Activated T-helper 2 cell treated with anti-CD3 and anti-CD28 coated beads, Interferon-gamma antibody, Interleukin-2, Interleukin-4, amounts not matched to agents 10 μg/mL and 5 μg/mL and 100 μg/mL, durations not matched to agents 14 hours and 24 hours and 36 hours (primary cell): ENCODE measurements around the gene SERPINB3. TPM values are rescaled to one million over a fixed set of nuclear protein-coding genes. Genes with fewer than 3 reads are reported as not detected.
"Not testable (repeated sequence)": the region's sequence is repeated elsewhere in the genome, so short reads cannot be mapped to it uniquely, and the experiment has no call there.

Experiments used
- DNase-seq: peaks from one replicate; pipeline ENCODE4 v3.0.0; 2021; ENCODE audit warnings: low spot score
- H3K27ac Mint-ChIP-seq: one replicate; pipeline ENCODE4 v1.8.0; 2021; ENCODE audit warnings: mixed read lengths
- H3K27me3 Mint-ChIP-seq: one replicate; pipeline ENCODE4 v1.8.0; 2021; ENCODE audit warnings: low read depth, mixed read lengths
- H3K36me3 Mint-ChIP-seq: one replicate; pipeline ENCODE4 v1.8.0; 2021; ENCODE audit warnings: low read depth, mixed read lengths
- H3K4me1 Mint-ChIP-seq: one replicate; pipeline ENCODE4 v1.8.0; 2021; ENCODE audit warnings: low read depth, mixed read lengths
- H3K4me3 Mint-ChIP-seq: one replicate; pipeline ENCODE4 v1.8.0; 2021; ENCODE audit warnings: low read depth, mild to moderate bottlenecking, moderate library complexity, mixed read lengths
- H3K9me3 Mint-ChIP-seq: one replicate; pipeline ENCODE4 v1.8.0; 2021; ENCODE audit warnings: mixed read lengths
- intact Hi-C: fragments of 100-400 bp; cut with micrococcal nuclease; formaldehyde crosslinking; loops from one replicate; pipeline ENCODE4 v1.15.1; 2023
- total RNA-seq: library from RNA; stranded (reverse); gene quantifications from 2 replicates; pipeline ENCODE4 v1.2.3, GENCODE V29; 2022

Gene SERPINB3
- total RNA-seq, 1 donor from 2014 or later = not detected

GRCh38 chr18:63641157-63641680, 20.5 kb downstream of the SERPINB3 start:
- H3K4me3 Mint-ChIP-seq, H3K36me3 Mint-ChIP-seq, DNase-seq, intact Hi-C loops, H3K4me1 Mint-ChIP-seq, H3K9me3 Mint-ChIP-seq, H3K27me3 Mint-ChIP-seq, H3K27ac Mint-ChIP-seq: not testable (repeated sequence)

GRCh38 chr18:63637703-63638102, 24.0 kb downstream of the SERPINB3 start:
- Mint-ChIP-seq H3K4me1 (no peaks in the 10 kb centered on the region), H3K9me3 (no peaks in the 10 kb centered on the region), H3K27ac (no peak overlapping the region), H3K4me3 (no peak overlapping the region), H3K36me3 (no peaks in the 10 kb centered on the region), H3K27me3 (no peaks in the 10 kb centered on the region)
- intact Hi-C loops = no loop called here
- DNase-seq = no peak

- Mint-ChIP-seq H3K27ac (no peak overlapping the region), H3K36me3 (no peaks in the 10 kb centered on the region), H3K4me3 (no peak overlapping the region), H3K27me3 (no peaks in the 10 kb centered on the region), H3K9me3 (peaks cover 38% of the 10 kb centered on the region), H3K4me1 (no peaks in the 10 kb centered on the region)
- intact Hi-C loops = no loop called here
- no peak for DNase-seq
Measured at GRCh38 chr18:63627819-63628218, 33.9 kb downstream of the SERPINB3 start.

- DNase-seq = no peak
- no peak overlapping the region for H3K4me3 Mint-ChIP-seq
- no peaks in the 10 kb centered on the region for H3K36me3 Mint-ChIP-seq
- H3K27me3 Mint-ChIP-seq = no peaks in the 10 kb centered on the region
- no peak overlapping the region for H3K27ac Mint-ChIP-seq
- intact Hi-C loops = no loop called here
- no peaks in the 10 kb centered on the region for H3K4me1 Mint-ChIP-seq
- peaks cover 38% of the 10 kb centered on the region for H3K9me3 Mint-ChIP-seq
Measured at GRCh38 chr18:63626431-63626830, 35.3 kb downstream of the SERPINB3 start.

- no peaks in the 10 kb centered on the region for H3K36me3 Mint-ChIP-seq
- H3K27ac Mint-ChIP-seq = no peak overlapping the region
- H3K27me3 Mint-ChIP-seq = no peaks in the 10 kb centered on the region
- intact Hi-C loops = no loop called here
- no peak overlapping the region for H3K4me3 Mint-ChIP-seq
- DNase-seq = no peak
- H3K4me1 Mint-ChIP-seq = no peaks in the 10 kb centered on the region
- H3K9me3 Mint-ChIP-seq = peaks cover 45% of the 10 kb centered on the region
Measured at GRCh38 chr18:63624863-63625262, 36.8 kb downstream of the SERPINB3 start.

- Mint-ChIP-seq H3K9me3 (peaks cover 14% of the 10 kb centered on the region), H3K4me3 (no peak overlapping the region), H3K27me3 (no peaks in the 10 kb centered on the region), H3K36me3 (no peaks in the 10 kb centered on the region), H3K27ac (no peak overlapping the region), H3K4me1 (no peaks in the 10 kb centered on the region)
- intact Hi-C loops = no loop called here
- DNase-seq = no peak
Measured at GRCh38 chr18:63619661-63620060, 42.0 kb downstream of the SERPINB3 start.

- Mint-ChIP-seq H3K27me3 (no peaks in the 10 kb centered on the region), H3K36me3 (no peaks in the 10 kb centered on the region), H3K4me3 (no peak overlapping the region), H3K27ac (no peak overlapping the region), H3K4me1 (no peaks in the 10 kb centered on the region), H3K9me3 (peaks cover 7% of the 10 kb centered on the region)
- DNase-seq = no peak
- intact Hi-C loops = no loop called here
Measured at GRCh38 chr18:63617915-63618234, 43.8 kb downstream of the SERPINB3 start.

- Mint-ChIP-seq H3K36me3 (no peaks in the 10 kb centered on the region), H3K27ac (no peak overlapping the region), H3K4me1 (no peaks in the 10 kb centered on the region), H3K4me3 (no peak overlapping the region), H3K9me3 (peaks cover 7% of the 10 kb centered on the region), H3K27me3 (no peaks in the 10 kb centered on the region)
- intact Hi-C loops = no loop called here
- no peak for DNase-seq
Measured at GRCh38 chr18:63617049-63617914, 44.4 kb downstream of the SERPINB3 start.

GRCh38 chr18:63613420-63613819, 48.3 kb downstream of the SERPINB3 start:
- intact Hi-C loops = no loop called here
- Mint-ChIP-seq H3K4me1 (no peaks in the 10 kb centered on the region), H3K9me3 (no peaks in the 10 kb centered on the region), H3K4me3 (no peak overlapping the region), H3K27me3 (peaks cover 3% of the 10 kb centered on the region), H3K36me3 (no peaks in the 10 kb centered on the region), H3K27ac (no peak overlapping the region)
- DNase-seq = no peak

- Mint-ChIP-seq H3K36me3 (no peaks in the 10 kb centered on the region), H3K4me3 (no peak overlapping the region), H3K9me3 (no peaks in the 10 kb centered on the region), H3K27me3 (peaks cover 7% of the 10 kb centered on the region), H3K4me1 (peaks cover 2% of the 10 kb centered on the region), H3K27ac (no peak overlapping the region)
- intact Hi-C loops = no loop called here
- DNase-seq = no peak
Measured at GRCh38 chr18:63606526-63606925, 55.2 kb downstream of the SERPINB3 start.

Other genes starting within 250 kb of the SERPINB3 start
- 53.8 and 56.1 TPM in 2 replicates for gene VPS4B, start 239.4 kb downstream of the SERPINB3 start, total RNA-seq
- not detected in 2 replicates for gene SERPINB5, start 184.9 kb downstream of the SERPINB3 start, total RNA-seq
- gene SERPINB12, start 119.5 kb downstream of the SERPINB3 start, total RNA-seq = not detected in 2 replicates
- gene SERPINB13, start 74.5 kb downstream of the SERPINB3 start, total RNA-seq = not detected in 2 replicates
- not detected in 2 replicates for gene SERPINB4, start 17.6 kb downstream of the SERPINB3 start, total RNA-seq
- not detected in 2 replicates for gene SERPINB11, start 41.1 kb upstream of the SERPINB3 start, total RNA-seq
- not detected in 2 replicates for gene SERPINB7, start 113.5 kb upstream of the SERPINB3 start, total RNA-seq
- not detected in 2 replicates for gene SERPINB2, start 225.8 kb upstream of the SERPINB3 start, total RNA-seq
- not detected in 2 replicates for gene SERPINB10, start 246.1 kb upstream of the SERPINB3 start, total RNA-seq